CD14-positive monocyte (primary cell): ENCODE data around the gene APOH. TPM values are rescaled to one million over a fixed set of nuclear protein-coding genes. Genes with fewer than 3 reads are reported as not detected.

Experiments used
- DNase-seq, 3 donors: peaks; one replicate each; pipeline ENCODE4 v3.0.0-alpha.2; 2011 to 2022
- H2AFZ ChIP-seq: 2 replicates; pipeline ENCODE4 v1.6.0; 2012; ENCODE audit warnings: mild to moderate bottlenecking, low read depth, low read length, inconsistent platforms; ENCODE audit not compliant: insufficient read depth, poor library complexity, severe bottlenecking
- H3K27ac ChIP-seq, 2 donors: 1 replicate in 1 of 2; 2 replicates in 1 of 2; pipeline ENCODE4 v1.5.1; 2012 to 2013; ENCODE audit warnings: low read length in 2 of 2, control low read depth in 1 of 2, inconsistent platforms in 1 of 2, low read depth in 1 of 2, mild to moderate bottlenecking in 1 of 2
- H3K27me3 ChIP-seq, 2 donors: one replicate each; pipeline versions ENCODE4 v1.6.0 to v1.6.1; 2011 to 2013; ENCODE audit warnings: low read length in 2 of 2; ENCODE audit not compliant: control insufficient read depth in 2 of 2, insufficient read depth in 2 of 2
- H3K36me3 ChIP-seq, 2 donors: replicated peaks in 1 of 2; 1 replicate in 1 of 2; 2 replicates in 1 of 2; pipeline versions ENCODE4 v1.5.1 to v1.6.1; 2012 to 2013; ENCODE audit warnings: low read length in 2 of 2, control low read depth in 1 of 2, inconsistent platforms in 1 of 2, mild to moderate bottlenecking in 1 of 2; ENCODE audit not compliant: insufficient read depth in 2 of 2, control insufficient read depth in 1 of 2
- H3K4me1 ChIP-seq, 2 donors: 1 replicate in 1 of 2; 2 replicates in 1 of 2; pipeline versions ENCODE4 v1.5.1 to v1.6.1; 2012 to 2013; ENCODE audit warnings: low read length in 2 of 2, control low read depth in 1 of 2, inconsistent platforms in 1 of 2, mild to moderate bottlenecking in 1 of 2, moderate library complexity in 1 of 2; ENCODE audit not compliant: insufficient read depth in 2 of 2, control insufficient read depth in 1 of 2
- H3K4me2 ChIP-seq: replicated peaks from 2 replicates; pipeline ENCODE3; 2012; ENCODE audit warnings: low read length, moderate library complexity, mild to moderate bottlenecking; ENCODE audit not compliant: poor library complexity, severe bottlenecking; ENCODE audit errors: extremely low read depth
- H3K4me3 ChIP-seq, 3 experiments: fragments of 200-600 bp in 1 of 3; sonication (generic) in 1 of 3; replicated peaks in 1 of 3; 1 replicate in 2 of 3; 2 replicates in 1 of 3; pipeline ENCODE4 v1.5.1; 2011 to 2013; ENCODE audit warnings: low read length in 3 of 3, mild to moderate bottlenecking in 3 of 3, control low read depth in 2 of 3, low read depth in 2 of 3, inconsistent platforms in 1 of 3, moderate library complexity in 1 of 3
- H3K79me2 ChIP-seq: 2 replicates; pipeline ENCODE4 v1.6.0; 2012; ENCODE audit warnings: mild to moderate bottlenecking, control low read depth, inconsistent platforms, low read length, moderate library complexity; ENCODE audit not compliant: insufficient read depth
- H3K9ac ChIP-seq: 2 replicates; pipeline ENCODE4 v1.6.0; 2017; ENCODE audit warnings: low read length, mild to moderate bottlenecking; ENCODE audit not compliant: insufficient read depth, poor library complexity, severe bottlenecking
- H3K9me3 ChIP-seq, 2 donors: replicated peaks in 1 of 2; 1 replicate in 1 of 2; 2 replicates in 1 of 2; pipeline versions ENCODE4 v1.5.1 to v1.6.1; 2012 to 2013; ENCODE audit warnings: low read length in 2 of 2, control low read depth in 1 of 2; ENCODE audit not compliant: control insufficient read depth in 1 of 2, insufficient read depth in 1 of 2
- H4K20me1 ChIP-seq: 2 replicates; pipeline ENCODE4 v1.6.0; 2012; ENCODE audit warnings: mild to moderate bottlenecking, low read length, control low read depth, moderate library complexity; ENCODE audit not compliant: insufficient read depth
- H3K27ac Mint-ChIP-seq, 7 donors: one replicate each; pipeline ENCODE4 v1.8.0; 2020; ENCODE audit warnings: mild to moderate bottlenecking in 7 of 7, mixed read lengths in 7 of 7, moderate library complexity in 6 of 7, inconsistent platforms in 2 of 7
- H3K27me3 Mint-ChIP-seq, 3 donors: one replicate each; pipeline ENCODE4 v1.8.0; 2021 to 2022; ENCODE audit warnings: low read depth in 3 of 3, mild to moderate bottlenecking in 3 of 3, mixed read lengths in 3 of 3, moderate library complexity in 3 of 3, inconsistent platforms in 1 of 3
- H3K36me3 Mint-ChIP-seq, 2 donors: one replicate each; pipeline ENCODE4 v1.8.0; 2020; ENCODE audit warnings: mixed read lengths in 2 of 2, inconsistent platforms in 1 of 2, mild to moderate bottlenecking in 1 of 2
- H3K4me1 Mint-ChIP-seq: one replicate; pipeline ENCODE4 v1.8.0; 2020; ENCODE audit warnings: mild to moderate bottlenecking, mixed read lengths
- H3K4me3 Mint-ChIP-seq, 2 donors: one replicate each; pipeline ENCODE4 v1.8.0; 2020; ENCODE audit warnings: mild to moderate bottlenecking in 2 of 2, mixed read lengths in 2 of 2, moderate library complexity in 1 of 2
- H3K9me3 Mint-ChIP-seq, 7 donors: one replicate each; pipeline ENCODE4 v1.8.0; 2020 to 2022; ENCODE audit warnings: mixed read lengths in 7 of 7, mild to moderate bottlenecking in 6 of 7, moderate library complexity in 6 of 7, inconsistent platforms in 2 of 7
- WGBS: methylation state at CpG from one replicate; pipeline ENCODE4 v1.1.5; 2013; ENCODE audit warnings: missing lambda C conversion rate; ENCODE audit not compliant: insufficient coverage; 5-methylcytosine and 5-hydroxymethylcytosine counted together
- intact Hi-C, 2 donors: fragments of 100-400 bp; cut with micrococcal nuclease; formaldehyde crosslinking; loops; one replicate each; pipeline versions ENCODE4 v1.15.0 to v1.15.1; 2023
- polyA plus RNA-seq, 3 donors: library from polyadenylated mRNA; depleted of rRNA in 1 of 3; unstranded in 2 of 3; stranded (reverse) in 1 of 3; fragments of 300-500 nt in 2 of 3; fragments of >200 nt in 1 of 3; fragmentation: Illumina TruSeq in 2 of 3; gene quantifications; 1 replicate in 2 of 3; 2 replicates in 1 of 3; pipeline ENCODE4 v1.2.3, GENCODE V29; 2012 to 2021
- TF ChIP-seq, protein P1 (sequence below): fragments of 200-600 bp; IDR thresholded peaks from one replicate; pipeline ENCODE4 v1.8.0; 2022; ENCODE audit warnings: antibody characterized with exemption, mild to moderate bottlenecking

APOH gene
- polyA plus RNA-seq, 3 donors: not detected

GRCh38 chr17:66241839-66242238 is 12.6 kb upstream of the APOH start:
- Mint-ChIP-seq H3K27ac (no peak overlapping the region), H3K9me3 (no peaks in the 10 kb centered on the region), H3K4me1 (peaks cover 8% of the 10 kb centered on the region), H3K27me3 (peaks cover 15 to 52% (median 36%) of the 10 kb centered on the region in 3 donors), H3K36me3 (no peaks in the 10 kb centered on the region), H3K4me3 (peak overlapping the region in 1 of 2 donors; percentile 43)
- H3K4me1 ChIP-seq: peaks cover 4 to 8% of the 10 kb centered on the region in 2 donors
- H3K27ac ChIP-seq: no peak overlapping the region
- no CpG with 5 or more reads among the region's 1 CpG for WGBS
- H3K9ac ChIP-seq: no peak overlapping the region
- no peaks in the 10 kb centered on the region for H3K79me2 ChIP-seq
- no peak for DNase-seq
- H2AFZ ChIP-seq: no peak overlapping the region
- H3K9me3 ChIP-seq: no peaks in the 10 kb centered on the region
- peaks cover 5 to 7% of the 10 kb centered on the region in 2 donors for H3K27me3 ChIP-seq
- H3K36me3 ChIP-seq: no peaks in the 10 kb centered on the region
- H3K4me2 ChIP-seq: no peak overlapping the region
- no peaks in the 10 kb centered on the region for H4K20me1 ChIP-seq
- intact Hi-C loops: no loop called here
- TF ChIP-seq, protein P1, sequence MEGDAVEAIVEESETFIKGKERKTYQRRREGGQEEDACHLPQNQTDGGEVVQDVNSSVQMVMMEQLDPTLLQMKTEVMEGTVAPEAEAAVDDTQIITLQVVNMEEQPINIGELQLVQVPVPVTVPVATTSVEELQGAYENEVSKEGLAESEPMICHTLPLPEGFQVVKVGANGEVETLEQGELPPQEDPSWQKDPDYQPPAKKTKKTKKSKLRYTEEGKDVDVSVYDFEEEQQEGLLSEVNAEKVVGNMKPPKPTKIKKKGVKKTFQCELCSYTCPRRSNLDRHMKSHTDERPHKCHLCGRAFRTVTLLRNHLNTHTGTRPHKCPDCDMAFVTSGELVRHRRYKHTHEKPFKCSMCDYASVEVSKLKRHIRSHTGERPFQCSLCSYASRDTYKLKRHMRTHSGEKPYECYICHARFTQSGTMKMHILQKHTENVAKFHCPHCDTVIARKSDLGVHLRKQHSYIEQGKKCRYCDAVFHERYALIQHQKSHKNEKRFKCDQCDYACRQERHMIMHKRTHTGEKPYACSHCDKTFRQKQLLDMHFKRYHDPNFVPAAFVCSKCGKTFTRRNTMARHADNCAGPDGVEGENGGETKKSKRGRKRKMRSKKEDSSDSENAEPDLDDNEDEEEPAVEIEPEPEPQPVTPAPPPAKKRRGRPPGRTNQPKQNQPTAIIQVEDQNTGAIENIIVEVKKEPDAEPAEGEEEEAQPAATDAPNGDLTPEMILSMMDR: no peak
- no peak overlapping the region for H3K4me3 ChIP-seq

DNA sequence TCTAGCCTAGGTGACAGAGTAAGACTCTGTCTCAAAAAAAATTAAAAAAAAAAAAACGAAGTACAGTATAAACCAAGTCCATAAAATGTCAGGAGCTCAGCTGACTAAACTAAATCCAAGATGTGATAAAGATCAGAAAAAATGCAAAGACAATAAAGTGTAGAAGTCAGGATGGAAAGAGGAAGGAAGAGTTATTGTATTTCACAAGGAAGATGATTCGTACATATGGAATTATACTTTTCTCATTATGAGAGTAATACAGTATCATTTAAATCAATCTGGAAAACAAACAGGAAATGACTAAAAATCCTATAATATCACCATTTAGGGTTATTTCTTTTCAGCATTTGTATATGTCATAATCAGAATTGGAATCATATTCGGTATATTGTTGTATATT is 11.4 kb upstream of the APOH start:
- TF ChIP-seq, protein P1: no peak
- Histone ChIP-seq H3K4me2 (no peak overlapping the region), H3K27ac (no peak overlapping the region), H3K9ac (no peak overlapping the region), H3K79me2 (no peaks in the 10 kb centered on the region), H3K9me3 (no peaks in the 10 kb centered on the region), H3K36me3 (no peaks in the 10 kb centered on the region), H3K4me1 (no peaks in the 10 kb centered on the region), H3K4me3 (no peak overlapping the region), H2AFZ (no peak overlapping the region), H4K20me1 (no peaks in the 10 kb centered on the region), H3K27me3 (peaks cover 5 to 7% of the 10 kb centered on the region in 2 donors)
- Mint-ChIP-seq H3K36me3 (no peaks in the 10 kb centered on the region), H3K9me3 (no peaks in the 10 kb centered on the region), H3K27me3 (peaks cover 15 to 56% (median 37%) of the 10 kb centered on the region in 3 donors), H3K4me3 (no peak overlapping the region), H3K4me1 (no peaks in the 10 kb centered on the region), H3K27ac (no peak overlapping the region)
- WGBS: no CpG with 5 or more reads among the region's 3 CpGs
- intact Hi-C loops: no loop called here
- no peak for DNase-seq
